WTC11 (cell line): ENCODE data around the gene PRF1. TPM values are rescaled to one million over a fixed set of nuclear protein-coding genes. Genes with fewer than 3 reads are reported as not detected.

ENCODE experiments used
- ATAC-seq: fragments of 200-7000 bp; cut with Tn5 transposase; 2 replicates; pipeline ENCODE4 v1.10.0; 2021; ENCODE audit warnings: mild to moderate bottlenecking, moderate library complexity
- CTCF ChIA-PET: fragments of 300-600 bp; sonication (Branson Sonifier 250); formaldehyde crosslinking; loops from one replicate; lab custom pipeline; 2021; ENCODE audit warnings: antibody characterized with exemption; lab: Charles Lee
- POLR2A ChIA-PET: fragments of 350-600 bp; sonication (Branson Sonifier 250); formaldehyde crosslinking; loops from one replicate; lab custom pipeline; 2021; ENCODE audit warnings: antibody characterized with exemption; lab: Charles Lee
- DNase-seq: peaks from one replicate; pipeline ENCODE4 v3.0.0; 2021; ENCODE audit warnings: low spot score
- H3K27ac Mint-ChIP-seq: 2 replicates; pipeline ENCODE4 v1.8.0; 2021; ENCODE audit warnings: mixed read lengths
- H3K27me3 Mint-ChIP-seq: 2 replicates; pipeline ENCODE4 v1.8.0; 2021; ENCODE audit warnings: low read depth, mild to moderate bottlenecking, moderate library complexity, mixed read lengths
- H3K36me3 Mint-ChIP-seq: 2 replicates; pipeline ENCODE4 v1.8.0; 2021; ENCODE audit warnings: mixed read lengths
- H3K4me1 Mint-ChIP-seq: 2 replicates; pipeline ENCODE4 v1.8.0; 2022; ENCODE audit warnings: mixed read lengths
- H3K4me3 Mint-ChIP-seq: 2 replicates; pipeline ENCODE4 v1.8.0; 2021; ENCODE audit warnings: mild to moderate bottlenecking, moderate library complexity, mixed read lengths
- H3K9me3 Mint-ChIP-seq: 2 replicates; pipeline ENCODE4 v1.8.0; 2021; ENCODE audit warnings: mixed read lengths
- CREB1 ChIP-seq: sonication (generic); formaldehyde crosslinking; IDR thresholded peaks from 2 replicates; pipeline ENCODE4 v1.8.0; 2023; ENCODE audit warnings: mild to moderate bottlenecking, missing genetic modification reagents
- FOXK1 ChIP-seq: sonication (generic); formaldehyde crosslinking; IDR thresholded peaks from 2 replicates; pipeline ENCODE4 v1.8.0; 2022; ENCODE audit warnings: mild to moderate bottlenecking, moderate library complexity, missing genetic modification reagents
- GRHL2 ChIP-seq: fragments of 250-450 bp; sonication (Bioruptor Pico); IDR thresholded peaks from 2 replicates; pipeline ENCODE4 v1.8.0; 2022; ENCODE audit warnings: mild to moderate bottlenecking, moderate library complexity; ENCODE audit not compliant: insufficient replicate concordance, severe bottlenecking
- GTF2I ChIP-seq: fragments of 250-450 bp; sonication (Bioruptor Pico); conservative IDR thresholded peaks from 2 replicates; pipeline ENCODE4 v1.4.0; 2021; ENCODE audit warnings: mild to moderate bottlenecking
- KAT7 ChIP-seq: sonication (generic); formaldehyde crosslinking; IDR thresholded peaks from 2 replicates; pipeline ENCODE4 v1.8.1; 2023; ENCODE audit warnings: missing genetic modification reagents, mild to moderate bottlenecking, borderline replicate concordance
- NFE2L1 ChIP-seq: sonication (generic); formaldehyde crosslinking; IDR thresholded peaks from 2 replicates; pipeline ENCODE4 v1.8.1; 2023; ENCODE audit warnings: missing genetic modification reagents
- RELA ChIP-seq: sonication (generic); formaldehyde crosslinking; IDR thresholded peaks from 2 replicates; pipeline ENCODE4 v1.8.1; 2022; ENCODE audit warnings: missing genetic modification reagents, mild to moderate bottlenecking, borderline replicate concordance
- SMAD4 ChIP-seq: sonication (generic); formaldehyde crosslinking; IDR thresholded peaks from 2 replicates; pipeline ENCODE4 v1.8.0; 2022; ENCODE audit warnings: mild to moderate bottlenecking, missing genetic modification reagents
- SOX15 ChIP-seq: fragments of 250-450 bp; sonication (Bioruptor Pico); IDR thresholded peaks from 2 replicates; pipeline ENCODE4 v1.9.0; 2021; ENCODE audit warnings: mild to moderate bottlenecking
- TEAD1 ChIP-seq: sonication (generic); formaldehyde crosslinking; IDR thresholded peaks from 2 replicates; pipeline ENCODE4 v1.8.0; 2022; ENCODE audit warnings: mild to moderate bottlenecking, missing genetic modification reagents
- ZNF219 ChIP-seq: sonication (generic); formaldehyde crosslinking; IDR thresholded peaks from 2 replicates; pipeline ENCODE4 v1.8.0; 2023; ENCODE audit warnings: missing genetic modification reagents, mild to moderate bottlenecking, borderline replicate concordance
- ZNF671 ChIP-seq: fragments of 250-450 bp; sonication (Bioruptor Pico); IDR thresholded peaks from 2 replicates; pipeline ENCODE4 v1.8.0; 2021; ENCODE audit warnings: mild to moderate bottlenecking
- total RNA-seq: library from RNA; stranded (reverse); gene quantifications from 3 replicates; pipeline ENCODE4 v1.2.3, GENCODE V29; 2021
- TF ChIP-seq, protein P1 (sequence below): sonication (generic); formaldehyde crosslinking; IDR thresholded peaks from 2 replicates; pipeline ENCODE4 v1.8.0; 2022; ENCODE audit warnings: mild to moderate bottlenecking, missing genetic modification reagents
- TF ChIP-seq, protein P2 (sequence below): fragments of 200-600 bp; IDR thresholded peaks from 2 replicates; pipeline ENCODE4 v1.8.0; 2022; ENCODE audit warnings: antibody characterized with exemption
- TF ChIP-seq, protein P3 (sequence below): sonication (generic); formaldehyde crosslinking; IDR thresholded peaks from 2 replicates; pipeline ENCODE4 v1.8.1; 2022; ENCODE audit warnings: low read depth, mild to moderate bottlenecking, moderate library complexity, missing genetic modification reagents, borderline replicate concordance
- TF ChIP-seq, protein P4 (sequence below): sonication (generic); formaldehyde crosslinking; IDR thresholded peaks from 2 replicates; pipeline ENCODE4 v1.8.0; 2022; ENCODE audit warnings: missing genetic modification reagents
- TF ChIP-seq, protein P5 (sequence below): sonication (generic); formaldehyde crosslinking; IDR thresholded peaks from 2 replicates; pipeline ENCODE4 v1.8.1; 2023; ENCODE audit warnings: mild to moderate bottlenecking, missing genetic modification reagents
- TF ChIP-seq, protein P6 (sequence below): sonication (generic); formaldehyde crosslinking; IDR thresholded peaks from 2 replicates; pipeline ENCODE4 v1.8.1; 2022; ENCODE audit warnings: low read depth, missing genetic modification reagents, borderline replicate concordance
- TF ChIP-seq, protein P7 (sequence below): sonication (generic); formaldehyde crosslinking; conservative IDR thresholded peaks from 2 replicates; pipeline ENCODE4 v1.8.1; 2022; ENCODE audit warnings: mild to moderate bottlenecking, missing genetic modification reagents

PRF1 gene
- total RNA-seq, 1 experiment from 2014 or later = 0.11 TPM

DNA sequence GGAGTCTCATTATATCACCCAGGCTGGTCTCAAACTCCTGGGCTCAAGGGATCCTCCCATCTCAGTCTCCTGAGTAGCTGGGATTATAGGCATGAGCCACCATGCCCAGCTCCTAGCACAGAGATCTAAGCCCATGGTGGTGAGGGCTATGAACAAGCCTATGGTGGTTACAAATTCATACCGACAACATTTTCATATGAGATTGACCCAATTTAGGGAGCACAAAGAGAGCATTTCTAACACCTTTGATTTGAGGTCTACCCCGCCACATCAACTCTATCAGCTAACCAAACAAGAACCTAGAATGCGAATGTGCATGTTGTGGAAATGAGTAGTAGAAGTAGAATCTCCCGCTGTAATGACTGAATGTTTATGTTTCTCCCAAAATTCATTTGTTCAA lies 14.2 kb upstream of the PRF1 start:
- H3K27me3 Mint-ChIP-seq = peaks cover 5% of the 10 kb centered on the region; the same call in 1 of the 2 replicates
- DNase-seq = no peak
- H3K9me3 Mint-ChIP-seq = peaks cover 26% of the 10 kb centered on the region
- H3K27ac Mint-ChIP-seq = no peak overlapping the region
- no peak overlapping the region for H3K4me3 Mint-ChIP-seq
- H3K4me1 Mint-ChIP-seq = peaks cover 13% of the 10 kb centered on the region; the same call in 1 of the 2 replicates
- peaks cover 22% of the 10 kb centered on the region for H3K36me3 Mint-ChIP-seq
- ATAC-seq = no peak
- POLR2A ChIA-PET = no interaction called here
- TF ChIP-seq, protein P1, sequence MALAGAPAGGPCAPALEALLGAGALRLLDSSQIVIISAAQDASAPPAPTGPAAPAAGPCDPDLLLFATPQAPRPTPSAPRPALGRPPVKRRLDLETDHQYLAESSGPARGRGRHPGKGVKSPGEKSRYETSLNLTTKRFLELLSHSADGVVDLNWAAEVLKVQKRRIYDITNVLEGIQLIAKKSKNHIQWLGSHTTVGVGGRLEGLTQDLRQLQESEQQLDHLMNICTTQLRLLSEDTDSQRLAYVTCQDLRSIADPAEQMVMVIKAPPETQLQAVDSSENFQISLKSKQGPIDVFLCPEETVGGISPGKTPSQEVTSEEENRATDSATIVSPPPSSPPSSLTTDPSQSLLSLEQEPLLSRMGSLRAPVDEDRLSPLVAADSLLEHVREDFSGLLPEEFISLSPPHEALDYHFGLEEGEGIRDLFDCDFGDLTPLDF (CRISPR knock-in tag) = no peak
- TF ChIP-seq ZNF219 (no peak), GTF2I (no peak), RELA (CRISPR knock-in tag) (no peak), GRHL2 (CRISPR knock-in tag) (no peak), ZNF671 (CRISPR knock-in tag) (no peak), SOX15 (CRISPR knock-in tag) (no peak), SMAD4 (no peak), CREB1 (no peak), NFE2L1 (CRISPR knock-in tag) (no peak), TEAD1 (CRISPR knock-in tag) (no peak), FOXK1 (no peak), KAT7 (CRISPR knock-in tag) (no peak)
- TF ChIP-seq, protein P2, sequence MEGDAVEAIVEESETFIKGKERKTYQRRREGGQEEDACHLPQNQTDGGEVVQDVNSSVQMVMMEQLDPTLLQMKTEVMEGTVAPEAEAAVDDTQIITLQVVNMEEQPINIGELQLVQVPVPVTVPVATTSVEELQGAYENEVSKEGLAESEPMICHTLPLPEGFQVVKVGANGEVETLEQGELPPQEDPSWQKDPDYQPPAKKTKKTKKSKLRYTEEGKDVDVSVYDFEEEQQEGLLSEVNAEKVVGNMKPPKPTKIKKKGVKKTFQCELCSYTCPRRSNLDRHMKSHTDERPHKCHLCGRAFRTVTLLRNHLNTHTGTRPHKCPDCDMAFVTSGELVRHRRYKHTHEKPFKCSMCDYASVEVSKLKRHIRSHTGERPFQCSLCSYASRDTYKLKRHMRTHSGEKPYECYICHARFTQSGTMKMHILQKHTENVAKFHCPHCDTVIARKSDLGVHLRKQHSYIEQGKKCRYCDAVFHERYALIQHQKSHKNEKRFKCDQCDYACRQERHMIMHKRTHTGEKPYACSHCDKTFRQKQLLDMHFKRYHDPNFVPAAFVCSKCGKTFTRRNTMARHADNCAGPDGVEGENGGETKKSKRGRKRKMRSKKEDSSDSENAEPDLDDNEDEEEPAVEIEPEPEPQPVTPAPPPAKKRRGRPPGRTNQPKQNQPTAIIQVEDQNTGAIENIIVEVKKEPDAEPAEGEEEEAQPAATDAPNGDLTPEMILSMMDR = no peak
- TF ChIP-seq, protein P3, sequence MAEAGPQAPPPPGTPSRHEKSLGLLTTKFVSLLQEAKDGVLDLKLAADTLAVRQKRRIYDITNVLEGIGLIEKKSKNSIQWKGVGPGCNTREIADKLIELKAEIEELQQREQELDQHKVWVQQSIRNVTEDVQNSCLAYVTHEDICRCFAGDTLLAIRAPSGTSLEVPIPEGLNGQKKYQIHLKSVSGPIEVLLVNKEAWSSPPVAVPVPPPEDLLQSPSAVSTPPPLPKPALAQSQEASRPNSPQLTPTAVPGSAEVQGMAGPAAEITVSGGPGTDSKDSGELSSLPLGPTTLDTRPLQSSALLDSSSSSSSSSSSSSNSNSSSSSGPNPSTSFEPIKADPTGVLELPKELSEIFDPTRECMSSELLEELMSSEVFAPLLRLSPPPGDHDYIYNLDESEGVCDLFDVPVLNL = no peak
- TF ChIP-seq, protein P4, sequence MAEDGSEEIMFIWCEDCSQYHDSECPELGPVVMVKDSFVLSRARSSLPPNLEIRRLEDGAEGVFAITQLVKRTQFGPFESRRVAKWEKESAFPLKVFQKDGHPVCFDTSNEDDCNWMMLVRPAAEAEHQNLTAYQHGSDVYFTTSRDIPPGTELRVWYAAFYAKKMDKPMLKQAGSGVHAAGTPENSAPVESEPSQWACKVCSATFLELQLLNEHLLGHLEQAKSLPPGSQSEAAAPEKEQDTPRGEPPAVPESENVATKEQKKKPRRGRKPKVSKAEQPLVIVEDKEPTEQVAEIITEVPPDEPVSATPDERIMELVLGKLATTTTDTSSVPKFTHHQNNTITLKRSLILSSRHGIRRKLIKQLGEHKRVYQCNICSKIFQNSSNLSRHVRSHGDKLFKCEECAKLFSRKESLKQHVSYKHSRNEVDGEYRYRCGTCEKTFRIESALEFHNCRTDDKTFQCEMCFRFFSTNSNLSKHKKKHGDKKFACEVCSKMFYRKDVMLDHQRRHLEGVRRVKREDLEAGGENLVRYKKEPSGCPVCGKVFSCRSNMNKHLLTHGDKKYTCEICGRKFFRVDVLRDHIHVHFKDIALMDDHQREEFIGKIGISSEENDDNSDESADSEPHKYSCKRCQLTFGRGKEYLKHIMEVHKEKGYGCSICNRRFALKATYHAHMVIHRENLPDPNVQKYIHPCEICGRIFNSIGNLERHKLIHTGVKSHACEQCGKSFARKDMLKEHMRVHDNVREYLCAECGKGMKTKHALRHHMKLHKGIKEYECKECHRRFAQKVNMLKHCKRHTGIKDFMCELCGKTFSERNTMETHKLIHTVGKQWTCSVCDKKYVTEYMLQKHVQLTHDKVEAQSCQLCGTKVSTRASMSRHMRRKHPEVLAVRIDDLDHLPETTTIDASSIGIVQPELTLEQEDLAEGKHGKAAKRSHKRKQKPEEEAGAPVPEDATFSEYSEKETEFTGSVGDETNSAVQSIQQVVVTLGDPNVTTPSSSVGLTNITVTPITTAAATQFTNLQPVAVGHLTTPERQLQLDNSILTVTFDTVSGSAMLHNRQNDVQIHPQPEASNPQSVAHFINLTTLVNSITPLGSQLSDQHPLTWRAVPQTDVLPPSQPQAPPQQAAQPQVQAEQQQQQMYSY (CRISPR knock-in tag) = no peak
- TF ChIP-seq, protein P5, sequence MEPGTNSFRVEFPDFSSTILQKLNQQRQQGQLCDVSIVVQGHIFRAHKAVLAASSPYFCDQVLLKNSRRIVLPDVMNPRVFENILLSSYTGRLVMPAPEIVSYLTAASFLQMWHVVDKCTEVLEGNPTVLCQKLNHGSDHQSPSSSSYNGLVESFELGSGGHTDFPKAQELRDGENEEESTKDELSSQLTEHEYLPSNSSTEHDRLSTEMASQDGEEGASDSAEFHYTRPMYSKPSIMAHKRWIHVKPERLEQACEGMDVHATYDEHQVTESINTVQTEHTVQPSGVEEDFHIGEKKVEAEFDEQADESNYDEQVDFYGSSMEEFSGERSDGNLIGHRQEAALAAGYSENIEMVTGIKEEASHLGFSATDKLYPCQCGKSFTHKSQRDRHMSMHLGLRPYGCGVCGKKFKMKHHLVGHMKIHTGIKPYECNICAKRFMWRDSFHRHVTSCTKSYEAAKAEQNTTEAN = no peak
- TF ChIP-seq, protein P6, sequence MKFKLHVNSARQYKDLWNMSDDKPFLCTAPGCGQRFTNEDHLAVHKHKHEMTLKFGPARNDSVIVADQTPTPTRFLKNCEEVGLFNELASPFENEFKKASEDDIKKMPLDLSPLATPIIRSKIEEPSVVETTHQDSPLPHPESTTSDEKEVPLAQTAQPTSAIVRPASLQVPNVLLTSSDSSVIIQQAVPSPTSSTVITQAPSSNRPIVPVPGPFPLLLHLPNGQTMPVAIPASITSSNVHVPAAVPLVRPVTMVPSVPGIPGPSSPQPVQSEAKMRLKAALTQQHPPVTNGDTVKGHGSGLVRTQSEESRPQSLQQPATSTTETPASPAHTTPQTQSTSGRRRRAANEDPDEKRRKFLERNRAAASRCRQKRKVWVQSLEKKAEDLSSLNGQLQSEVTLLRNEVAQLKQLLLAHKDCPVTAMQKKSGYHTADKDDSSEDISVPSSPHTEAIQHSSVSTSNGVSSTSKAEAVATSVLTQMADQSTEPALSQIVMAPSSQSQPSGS (CRISPR knock-in tag) = no peak
- TF ChIP-seq, protein P7, sequence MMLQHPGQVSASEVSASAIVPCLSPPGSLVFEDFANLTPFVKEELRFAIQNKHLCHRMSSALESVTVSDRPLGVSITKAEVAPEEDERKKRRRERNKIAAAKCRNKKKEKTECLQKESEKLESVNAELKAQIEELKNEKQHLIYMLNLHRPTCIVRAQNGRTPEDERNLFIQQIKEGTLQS = no peak
- CTCF ChIA-PET = interaction anchor here (1.3 to 1.4 kb wide), 2 partner anchors 144 to 155 kb away, joined by 4 read pairs; no protein-coding TSS in a partner anchor
